ENCODE measurements around the gene PTGER3.
A peak's percentile ranks its signal among the peaks of the same experiment; 100 is the strongest.
"Not testable (repeated sequence)": the region's sequence is repeated elsewhere in the genome, so short reads cannot be mapped to it uniquely, and the experiment has no call there.

Gene PTGER3

DNA sequence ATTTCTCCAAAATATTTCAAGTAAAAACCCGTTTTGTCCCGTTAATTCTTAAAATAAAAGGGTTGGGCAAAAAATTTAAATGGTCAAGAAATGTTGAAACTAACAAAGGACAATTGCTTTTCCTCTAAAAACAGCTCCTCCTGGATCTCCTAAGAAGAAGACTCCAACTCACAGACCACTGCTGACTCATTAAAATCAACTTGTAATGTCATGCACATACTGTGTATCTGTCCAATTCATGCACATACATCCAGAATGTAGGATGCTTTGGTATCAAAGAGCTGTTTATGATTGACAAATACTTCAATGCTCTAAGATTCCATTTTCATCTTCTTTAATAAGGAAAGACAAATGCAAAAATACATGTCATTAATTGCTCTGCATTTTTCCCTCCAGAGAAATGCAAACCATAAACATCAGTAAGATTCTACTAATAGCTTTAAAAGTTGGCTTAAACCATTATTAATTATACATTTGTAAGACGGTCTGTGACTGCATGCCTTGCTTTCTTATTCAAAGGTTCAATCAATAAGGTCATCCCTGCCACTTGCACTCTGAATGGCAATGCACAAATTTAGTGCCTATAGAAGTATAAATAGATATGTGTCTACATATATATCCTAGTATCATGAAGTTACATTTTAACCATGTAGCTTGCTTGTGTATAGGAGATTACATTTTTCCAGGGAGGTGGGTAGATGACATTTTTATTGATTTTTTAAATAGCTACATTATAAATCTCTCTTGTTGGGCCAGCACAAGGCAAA lies 44.7 kb downstream of the PTGER3 start:
- DNase-seq: no peak

DNA sequence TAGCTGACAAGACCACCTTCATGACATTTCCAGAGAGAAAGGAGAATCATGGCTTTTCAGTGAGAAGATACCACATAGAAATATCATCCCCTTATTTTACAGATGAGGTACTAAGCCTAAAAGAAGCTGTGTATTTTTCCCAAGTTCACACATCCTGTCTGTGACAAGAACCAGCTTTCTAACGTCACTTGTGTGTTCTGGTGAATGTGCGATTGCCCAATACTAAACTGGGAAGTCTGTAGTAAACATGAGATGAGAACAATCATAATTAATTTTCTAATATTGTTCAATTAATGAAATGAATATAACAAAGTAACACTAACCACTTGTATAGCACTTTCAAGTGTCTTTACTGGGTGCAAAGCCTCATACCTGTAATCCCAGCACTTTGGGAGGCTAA lies 46.0 kb downstream of the PTGER3 start:
- no peak for DNase-seq

DNA sequence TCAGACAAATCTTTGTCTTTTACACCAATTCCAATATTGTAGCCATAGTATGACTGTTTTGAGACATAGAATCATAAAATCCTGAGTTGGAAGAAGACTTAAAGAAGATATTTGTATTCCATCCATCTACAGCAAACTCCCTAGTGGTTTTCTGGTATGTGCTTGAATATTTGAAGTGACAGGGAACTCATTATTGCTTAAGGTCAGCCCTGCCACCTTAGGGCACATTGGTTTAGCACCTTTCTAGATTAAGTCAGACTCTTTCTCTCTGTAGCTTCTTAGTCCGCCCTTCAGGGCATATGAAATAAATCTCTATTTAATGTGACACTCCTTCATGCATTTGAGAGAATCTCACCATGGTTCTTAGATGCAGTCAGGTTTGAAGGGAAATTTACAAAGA lies 49.8 kb downstream of the PTGER3 start:
- DNase-seq: no peak

DNA sequence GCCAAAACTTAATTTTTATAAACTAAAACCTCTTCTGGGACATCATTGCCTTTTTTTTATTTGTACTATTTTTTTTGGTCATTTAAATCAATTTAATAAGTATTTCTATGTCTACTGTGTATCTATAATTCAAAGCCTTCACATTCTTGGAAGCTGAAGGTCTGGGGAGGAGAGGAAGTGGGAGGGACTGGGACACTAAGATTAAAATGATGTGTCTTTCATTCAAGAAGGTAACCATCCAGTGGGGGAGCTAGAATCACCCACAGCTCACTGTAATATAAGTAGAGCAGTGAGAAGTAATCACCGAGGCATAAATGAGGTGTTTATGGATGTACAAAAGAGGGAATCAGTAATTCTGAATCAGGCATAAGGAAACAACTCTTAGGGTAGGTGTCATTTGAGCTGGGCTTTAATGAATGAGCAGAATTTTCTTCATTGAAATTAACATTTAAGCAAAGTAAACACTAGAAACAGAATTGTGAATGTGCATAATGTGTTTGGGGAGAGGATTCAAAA lies 52.8 kb downstream of the PTGER3 start:
- DNase-seq: no peak

DNA sequence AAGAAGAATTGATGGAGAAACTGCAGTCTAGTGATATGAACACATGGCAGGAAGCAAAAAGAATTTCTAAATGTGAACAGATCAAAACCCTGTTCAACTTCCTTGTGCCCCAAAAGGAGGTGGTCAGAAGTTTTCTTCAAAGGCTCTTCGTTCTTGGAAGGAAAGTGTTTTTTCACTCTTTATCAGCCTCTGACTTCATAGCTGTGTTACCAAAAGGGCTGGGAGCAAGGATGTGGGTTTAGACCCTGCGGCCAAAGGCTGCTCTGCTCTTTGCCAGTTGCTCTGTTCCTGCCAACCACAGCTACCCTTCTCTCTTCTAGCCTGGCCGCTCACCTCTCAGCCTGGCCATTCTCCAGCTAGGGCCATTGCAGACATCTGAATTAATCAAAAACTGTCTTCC lies 53.8 kb downstream of the PTGER3 start:
- no peak for DNase-seq

DNA sequence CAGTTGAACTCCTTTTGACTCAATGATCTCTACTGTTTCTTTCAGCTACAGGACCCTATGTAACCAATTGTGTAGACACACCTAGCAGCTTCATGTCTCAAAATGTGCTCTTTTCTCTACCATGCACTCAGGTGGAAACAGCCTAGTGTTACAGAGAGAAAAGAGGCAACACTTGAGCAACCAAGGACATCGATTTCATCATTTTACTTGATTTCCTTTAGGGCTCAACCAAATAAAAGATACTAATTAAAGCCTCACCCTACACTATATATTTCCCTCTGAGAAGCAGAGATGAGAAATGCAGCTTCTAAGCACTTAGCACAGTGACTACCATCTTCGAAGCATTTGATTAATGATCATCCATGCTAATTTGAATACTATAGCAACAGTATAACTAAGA lies 55.1 kb downstream of the PTGER3 start:
- no peak for DNase-seq

DNA sequence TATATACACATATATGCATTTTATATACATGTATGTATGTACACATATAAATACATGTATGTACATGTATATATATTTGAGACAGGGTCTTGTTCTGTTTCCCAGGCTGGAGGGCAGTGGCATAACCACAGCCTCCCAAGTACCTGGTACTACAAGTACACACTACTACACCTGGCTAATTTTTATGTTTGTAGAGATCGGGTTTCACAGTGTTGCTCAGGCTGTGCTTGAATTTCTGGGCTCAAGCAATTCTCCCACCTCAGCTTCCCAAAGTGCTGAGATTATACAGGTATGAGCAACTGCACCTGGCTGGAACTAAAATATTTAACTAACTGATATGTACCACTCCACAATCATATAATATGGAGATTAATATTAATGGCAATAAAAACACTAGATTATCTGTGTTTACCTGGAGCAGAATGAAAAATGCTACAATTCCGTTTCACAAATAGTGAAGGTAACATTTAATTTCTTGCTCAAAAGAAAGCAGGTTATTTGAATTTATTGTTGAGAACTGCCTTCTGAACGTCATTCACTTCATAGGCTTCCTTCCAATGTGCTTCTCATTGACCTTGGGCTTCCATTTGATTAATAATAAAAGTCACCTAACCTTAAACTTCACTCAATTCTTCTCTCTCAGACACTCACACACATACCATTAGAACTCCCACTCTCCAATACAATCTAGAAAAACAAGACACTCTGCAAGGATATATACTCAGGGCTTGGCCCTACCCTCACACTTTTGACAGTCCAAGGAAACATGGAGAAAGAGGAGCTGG lies 57.0 kb downstream of the PTGER3 start:
- no peak for DNase-seq

DNA sequence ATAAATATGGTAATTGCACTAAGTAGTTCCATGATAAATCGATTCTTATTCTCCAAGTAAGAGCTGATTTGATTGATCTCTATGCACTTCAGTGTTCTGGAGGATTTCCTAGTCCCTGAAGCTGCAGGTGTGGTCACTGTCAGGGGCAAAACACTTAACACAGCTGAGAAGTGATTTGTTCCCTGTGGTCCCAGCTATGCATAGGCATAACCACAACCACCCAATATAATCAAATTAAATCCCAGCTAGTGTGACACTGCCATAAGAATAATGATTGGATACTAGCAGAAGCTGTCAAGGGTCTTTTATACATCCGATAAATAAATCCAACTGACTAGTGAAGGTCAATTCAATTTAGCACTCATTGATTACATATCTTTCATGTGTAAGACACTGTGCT lies 60.1 kb downstream of the PTGER3 start:
- no peak for DNase-seq

DNA sequence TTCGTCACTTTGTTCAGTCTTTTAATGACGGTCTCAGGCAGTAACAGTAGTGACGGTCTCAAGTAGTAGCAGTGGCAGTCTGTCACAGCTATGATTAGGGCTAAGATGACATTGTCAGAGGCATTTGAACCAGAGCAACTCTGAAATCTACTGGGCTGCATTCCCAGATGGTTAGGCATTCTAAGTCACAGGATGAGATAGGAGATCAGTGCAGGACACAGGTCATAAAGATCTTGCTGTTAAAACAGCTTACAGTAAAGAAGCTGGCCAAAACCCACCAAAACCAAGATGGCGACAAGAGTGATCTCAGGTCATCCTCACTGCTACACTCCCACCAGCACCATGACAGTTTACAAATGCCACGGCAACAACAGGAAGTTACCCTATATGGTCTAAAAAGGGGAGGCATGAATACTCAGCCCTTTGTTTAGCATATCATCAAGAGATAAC lies 61.8 kb downstream of the PTGER3 start:
- not testable (repeated sequence) for DNase-seq

DNA sequence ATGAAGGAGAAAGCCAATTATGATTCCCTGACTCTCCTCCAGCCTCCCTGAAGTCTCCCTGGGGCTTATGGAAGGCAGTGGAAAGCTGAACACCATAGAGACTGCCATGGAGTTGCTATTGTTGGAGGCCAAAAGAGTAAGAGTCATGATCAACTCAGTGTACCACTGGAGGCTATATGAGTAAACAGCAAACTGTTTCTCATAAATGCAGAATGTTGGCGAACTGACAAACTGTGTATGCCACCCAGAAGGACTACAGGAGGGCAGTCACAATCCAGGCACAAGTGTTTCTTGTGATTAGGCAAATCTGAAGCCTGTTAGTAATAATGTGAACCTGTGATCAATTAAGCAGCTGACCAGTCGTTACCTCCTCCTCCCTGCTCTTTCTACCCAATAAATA lies 62.3 kb downstream of the PTGER3 start:
- DNase-seq: not testable (repeated sequence)

DNA sequence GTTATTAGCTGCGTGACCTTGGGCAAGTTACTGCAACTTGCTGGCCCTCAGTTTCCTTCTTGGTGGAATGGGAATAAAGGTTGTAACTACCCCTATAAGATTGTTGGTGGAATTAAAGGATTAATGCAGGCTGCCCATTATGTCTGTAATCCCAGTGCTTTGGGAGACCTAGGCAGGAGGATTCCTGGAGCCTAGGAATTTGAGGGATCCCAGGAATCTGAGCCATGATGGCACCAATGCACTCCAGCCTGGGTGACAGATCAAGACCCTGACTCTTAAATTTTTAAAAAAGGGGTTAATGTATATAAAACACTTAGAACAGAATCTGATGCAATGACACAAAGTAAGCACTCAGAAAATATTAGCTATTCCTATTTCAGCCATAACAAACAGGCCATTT lies 67.3 kb downstream of the PTGER3 start:
- DNase-seq: no peak

DNA sequence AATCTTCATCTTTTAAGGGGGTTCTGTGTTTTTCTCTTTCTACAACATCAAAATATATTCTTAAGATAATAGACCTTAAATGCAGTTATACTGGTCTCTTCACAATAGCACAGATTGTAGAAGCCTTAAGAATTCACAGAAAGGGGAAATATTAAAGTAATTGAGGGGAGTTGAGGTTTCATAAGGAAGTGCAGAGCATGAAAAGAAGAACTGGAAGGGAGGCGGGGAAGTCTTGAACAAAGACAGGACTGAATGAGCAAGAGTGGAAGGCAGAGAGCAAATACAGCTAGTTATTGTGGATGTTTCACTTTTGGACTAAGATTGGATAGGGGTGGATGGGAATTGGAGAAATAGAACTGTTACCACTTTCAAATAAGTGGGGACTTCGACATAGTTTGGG lies 67.7 kb downstream of the PTGER3 start:
- no peak for DNase-seq

DNA sequence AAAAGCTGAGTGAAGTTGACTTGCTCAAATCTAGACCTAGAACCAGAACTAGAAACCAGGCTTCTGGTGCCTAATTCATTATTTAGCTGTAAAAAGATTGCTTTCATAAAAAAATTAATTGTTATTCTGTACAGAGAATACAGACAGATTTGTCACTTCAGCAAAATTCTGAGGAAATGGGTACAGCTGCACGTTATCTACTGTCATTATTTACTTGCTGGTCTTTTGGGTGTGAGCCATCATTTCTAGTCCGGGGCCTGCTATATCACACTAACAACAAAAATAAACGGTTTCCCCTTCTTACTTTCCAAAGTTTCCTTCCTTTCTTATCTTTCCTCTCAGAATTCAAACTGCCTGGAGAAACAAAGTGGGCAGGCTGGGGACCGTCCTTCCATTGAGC lies 68.3 kb downstream of the PTGER3 start:
- DNase-seq: no peak

DNA sequence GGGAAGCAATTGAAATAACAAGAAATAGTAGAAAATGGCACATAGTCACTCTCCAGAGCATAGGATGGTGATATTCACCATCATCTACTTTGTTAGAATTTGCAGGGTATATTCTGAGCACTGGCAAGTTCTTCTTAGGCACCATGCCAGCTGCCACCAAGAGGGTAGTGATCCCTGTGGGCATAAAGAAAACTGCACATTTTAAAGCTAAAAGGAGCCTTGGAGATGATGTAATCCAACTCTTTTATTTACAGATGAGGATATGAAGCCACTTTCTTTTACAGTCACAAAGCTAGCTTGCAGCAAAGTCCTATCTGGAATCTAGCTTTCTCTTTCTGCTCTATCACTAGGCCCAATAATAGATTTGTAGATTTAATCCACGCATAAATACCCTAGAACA lies 69.0 kb downstream of the PTGER3 start:
- DNase-seq: peak; percentile 16

DNA sequence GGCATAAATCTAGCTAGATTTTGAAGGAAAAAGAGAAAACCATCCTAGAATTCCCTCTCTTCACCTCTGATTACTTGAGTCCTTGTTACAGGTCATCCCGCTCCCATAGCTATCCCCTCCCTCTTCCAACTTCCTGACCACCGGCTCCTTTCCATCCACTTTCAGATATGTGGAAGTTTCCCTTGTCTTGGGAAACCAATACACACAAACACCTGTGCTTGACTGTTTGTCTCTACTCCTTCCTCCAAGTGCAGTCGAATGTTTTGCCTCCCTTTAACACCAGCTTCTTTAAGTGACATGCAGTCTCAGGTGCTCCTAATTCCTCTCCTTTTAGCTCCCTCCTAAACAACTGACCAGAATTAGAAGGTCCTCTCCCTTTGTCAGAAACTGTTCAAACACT lies 70.0 kb downstream of the PTGER3 start:
- DNase-seq: no peak

DNA sequence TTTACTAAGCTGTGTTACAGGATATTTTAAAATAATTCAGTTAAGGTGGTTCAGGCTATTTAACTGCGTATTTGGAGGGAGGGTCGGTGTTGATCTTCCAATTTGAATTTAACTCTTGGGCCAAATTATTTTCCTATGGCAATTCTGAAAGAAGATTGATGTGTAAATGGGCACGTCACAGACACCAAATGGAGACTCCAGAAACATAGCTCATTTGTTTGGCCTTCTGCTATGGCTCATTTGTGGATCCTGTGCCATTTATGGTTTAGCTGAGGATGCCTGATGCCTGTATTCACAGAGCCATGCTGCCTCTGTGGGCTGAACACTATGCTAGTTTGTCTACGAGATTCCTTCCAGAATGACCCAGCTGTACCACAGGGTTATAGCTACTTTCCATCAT lies 70.6 kb downstream of the PTGER3 start:
- DNase-seq: no peak

DNA sequence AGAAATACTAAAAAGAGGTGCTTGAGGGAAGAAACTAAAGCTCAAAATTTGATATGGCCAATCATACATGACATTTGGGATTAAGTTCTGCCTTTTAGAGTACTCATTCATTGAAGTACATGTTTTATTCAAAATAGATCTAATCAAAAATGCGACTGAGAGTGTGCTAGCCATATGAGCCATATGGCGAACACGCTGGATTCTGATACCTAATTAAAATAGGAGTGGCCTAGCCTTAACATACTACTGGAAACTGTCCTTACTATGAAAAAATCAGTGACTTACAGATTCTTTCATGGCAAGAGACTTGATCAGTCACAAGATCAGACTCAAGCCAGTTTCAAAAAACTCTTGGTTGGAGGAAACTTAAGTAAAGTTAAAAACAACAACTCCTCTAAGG lies 73.9 kb downstream of the PTGER3 start:
- DNase-seq: no peak

DNA sequence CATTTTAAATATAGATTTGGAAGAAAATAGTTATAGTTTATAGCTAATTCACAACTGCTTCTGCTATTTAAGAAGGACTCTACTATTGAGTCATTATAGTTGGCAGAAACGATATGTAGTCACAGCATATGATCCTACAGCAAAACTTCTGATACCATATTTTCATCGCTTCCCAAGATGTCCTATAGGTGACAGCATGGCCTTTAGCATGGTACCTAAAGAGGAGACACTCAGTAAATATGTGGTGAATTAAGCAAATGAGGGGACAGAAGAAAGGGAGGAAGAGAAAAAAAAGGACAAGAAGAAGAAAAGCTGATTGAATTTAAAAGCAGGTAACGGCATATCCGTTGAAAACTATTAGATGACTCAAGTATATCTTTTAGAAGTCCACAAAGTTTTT lies 77.2 kb downstream of the PTGER3 start:
- no peak for DNase-seq

DNA sequence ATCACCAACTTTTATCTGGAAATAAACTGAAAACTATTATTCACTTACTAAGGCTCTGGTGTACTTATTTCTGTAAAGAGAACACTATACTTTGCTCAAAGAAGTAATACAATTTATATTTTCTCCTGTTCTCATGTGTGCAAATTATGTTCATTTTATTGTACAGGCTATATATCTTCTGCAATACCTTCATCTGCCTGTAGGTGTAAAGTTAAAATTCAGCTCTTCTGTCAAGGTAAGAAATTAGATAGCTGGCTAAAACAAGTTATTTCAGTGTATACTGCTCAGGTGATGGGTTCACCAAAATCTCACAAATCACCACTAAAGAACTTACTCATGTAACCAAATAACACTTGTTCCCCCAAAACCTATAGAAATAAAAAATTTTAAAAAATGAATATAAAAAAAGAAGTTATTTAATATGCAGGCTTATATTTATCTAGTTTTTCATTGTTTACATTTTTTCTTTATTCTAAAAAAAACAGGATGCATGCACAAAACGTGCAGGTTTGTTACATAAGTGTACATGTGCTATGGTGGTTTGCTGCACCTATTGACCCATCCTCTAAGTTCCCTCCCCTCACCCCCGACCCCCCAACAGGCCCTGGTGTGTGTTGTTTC lies 81.5 kb downstream of the PTGER3 start:
- DNase-seq: peak; percentile 15

DNA sequence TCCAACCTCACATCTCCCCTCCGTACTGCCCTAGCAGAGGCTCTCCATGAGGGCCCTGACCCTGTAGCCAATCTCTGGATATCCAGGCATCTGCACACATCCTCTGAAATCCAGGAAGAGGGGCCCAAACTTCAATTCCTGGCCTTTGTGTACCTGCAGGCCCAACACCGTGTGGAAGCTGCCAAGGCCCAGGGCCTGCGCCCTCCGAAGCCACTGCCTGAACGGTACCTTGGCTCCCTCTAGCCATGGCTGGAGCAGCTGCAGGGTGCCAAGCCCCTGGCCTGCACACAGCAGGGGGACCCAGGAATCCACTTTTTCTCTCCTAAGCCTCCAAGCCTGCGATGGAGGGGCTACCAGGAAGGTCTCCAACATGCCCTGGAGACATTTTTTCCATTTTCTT lies 84.2 kb downstream of the PTGER3 start:
- no peak for DNase-seq

DNA sequence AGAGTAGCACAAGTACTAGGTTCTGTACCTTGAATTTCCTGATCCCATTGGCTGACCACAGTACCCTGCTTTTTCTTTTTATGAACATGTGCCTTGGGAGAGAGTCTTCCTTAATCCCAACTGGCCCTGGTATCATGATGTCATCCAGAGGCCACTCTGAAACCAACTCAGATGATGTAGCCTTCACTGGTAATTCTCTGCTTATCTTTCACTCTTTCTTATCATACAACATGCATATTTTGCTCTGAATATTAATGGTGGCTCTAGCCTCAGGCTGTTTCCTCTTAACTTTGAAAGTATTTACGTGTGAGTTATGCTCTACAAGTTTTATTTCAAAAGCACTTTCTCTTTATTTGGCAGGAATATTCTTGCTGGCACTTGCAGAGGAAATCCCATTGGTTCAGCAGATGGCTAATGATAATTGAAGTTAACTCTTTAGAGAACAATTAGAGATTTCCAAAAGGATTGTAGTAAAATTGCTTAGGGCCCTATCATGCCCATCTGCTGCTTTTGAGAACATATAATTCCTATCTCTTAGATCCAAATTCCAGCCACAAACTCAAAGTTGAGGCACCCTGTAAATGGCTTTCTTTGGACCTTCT lies 86.1 kb downstream of the PTGER3 start:
- no peak for DNase-seq

DNA sequence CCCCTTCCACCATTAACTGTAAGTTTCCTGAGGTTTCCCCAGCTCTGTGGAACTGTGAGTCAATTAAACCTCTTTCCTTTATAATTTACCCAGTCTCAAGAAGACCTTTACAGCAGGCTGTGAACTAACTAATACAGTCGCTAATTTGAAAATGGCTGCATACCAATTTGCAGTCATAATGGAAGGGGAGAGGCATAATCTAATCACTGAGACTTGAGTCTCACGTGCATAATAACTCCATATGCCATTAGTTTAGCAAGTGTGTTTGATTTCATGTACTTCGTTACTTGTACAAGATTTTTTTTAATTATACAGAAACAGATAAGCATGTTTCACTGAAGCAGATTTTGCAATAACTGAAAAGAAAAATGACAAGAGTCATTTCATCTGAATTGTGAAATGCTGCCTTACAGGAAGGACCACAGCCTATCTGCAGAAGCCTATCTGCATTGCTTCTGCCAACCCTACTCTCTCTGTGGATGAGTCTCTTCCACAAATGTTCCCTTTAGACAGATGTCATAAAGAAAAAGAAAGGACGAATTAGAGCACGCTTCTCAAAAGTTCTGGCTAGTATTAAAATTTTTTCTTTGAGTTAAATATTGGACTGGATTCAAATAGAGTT lies 99.1 kb downstream of the PTGER3 start:
- DNase-seq: no peak

DNA sequence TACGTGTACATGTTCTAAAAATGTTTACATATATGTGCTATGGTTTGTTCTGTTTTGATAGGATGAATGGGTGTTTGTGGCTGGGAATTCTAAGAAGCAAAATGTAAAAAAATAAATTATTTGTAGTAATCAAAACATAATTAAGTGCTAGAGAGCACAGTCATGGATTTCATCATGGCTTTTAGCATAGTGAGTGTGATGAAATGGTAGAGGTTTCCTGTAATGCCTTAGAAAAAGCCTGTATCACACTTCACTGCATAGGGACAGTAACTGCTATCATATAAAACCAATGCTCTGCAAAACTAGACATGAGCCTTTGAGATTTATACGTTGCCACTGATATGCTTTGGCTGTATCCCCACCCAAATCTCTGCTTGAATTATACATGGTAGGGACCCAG lies 99.8 kb downstream of the PTGER3 start:
- no peak for DNase-seq

Data from RPMI8226 (cell line).